Inflammatory macrophage treated with lipopolysaccharide for 1 hour (primary cell): ENCODE data around the gene CD247.

Source experiments
- DNase-seq, 2 donors: peaks; one replicate each; pipeline ENCODE4 v3.0.0-alpha.2; 2020 to 2022

CD247 gene

GRCh38 chr1:167432780-167433179, 85.5 kb downstream of the CD247 start:
- DNase-seq, result no peak

- peak in 1 of 2 donors; percentile 11 for DNase-seq
These were observed 86.2 kb downstream of the CD247 start for GRCh38 chr1:167431909-167432650.

- no peak for DNase-seq
These were observed 86.9 kb downstream of the CD247 start for GRCh38 chr1:167431261-167431908.

- DNase-seq, result no peak
These were observed 87.5 kb downstream of the CD247 start for GRCh38 chr1:167430849-167431242.

- no peak for DNase-seq
These were observed 88.0 kb downstream of the CD247 start for GRCh38 chr1:167430134-167430848.

- DNase-seq, result no peak
These were observed 88.7 kb downstream of the CD247 start for GRCh38 chr1:167429612-167430011.

- no peak for DNase-seq
These were observed 89.9 kb downstream of the CD247 start for GRCh38 chr1:167428395-167428794.

GRCh38 chr1:167427848-167428247, 90.5 kb downstream of the CD247 start:
- no peak for DNase-seq

- DNase-seq, result no peak
These were observed 91.6 kb downstream of the CD247 start for GRCh38 chr1:167426716-167427115.

- DNase-seq, result no peak
These were observed 92.8 kb downstream of the CD247 start for GRCh38 chr1:167425482-167425881.

GRCh38 chr1:167423684-167424619, 94.4 kb downstream of the CD247 start:
- DNase-seq, result no peak

GRCh38 chr1:167420510-167420909, 97.8 kb downstream of the CD247 start:
- DNase-seq, result peak; percentile 23

GRCh38 chr1:167419245-167419644, 99.1 kb downstream of the CD247 start:
- no peak for DNase-seq

GRCh38 chr1:167418391-167418790, 99.9 kb downstream of the CD247 start:
- no peak for DNase-seq

- DNase-seq, result no peak
These were observed 101.8 kb downstream of the CD247 start for GRCh38 chr1:167416506-167416905.

GRCh38 chr1:167413328-167413727, 105.0 kb downstream of the CD247 start:
- DNase-seq, result no peak

GRCh38 chr1:167412920-167413319, 105.4 kb downstream of the CD247 start:
- no peak for DNase-seq

- DNase-seq, result no peak
These were observed 106.3 kb downstream of the CD247 start for GRCh38 chr1:167412072-167412471.

- no peak for DNase-seq
These were observed 109.1 kb downstream of the CD247 start for GRCh38 chr1:167409183-167409582.

GRCh38 chr1:167408355-167408754, 110.0 kb downstream of the CD247 start:
- no peak for DNase-seq

- DNase-seq, result no peak
These were observed 113.4 kb downstream of the CD247 start for GRCh38 chr1:167404908-167405307.

GRCh38 chr1:167404161-167404888, 114.0 kb downstream of the CD247 start:
- no peak for DNase-seq
